Effector memory CD4-positive, alpha-beta T cell (primary cell): ENCODE results near the gene IFT80.
"Not testable (repeated sequence)": the region's sequence is repeated elsewhere in the genome, so short reads cannot be mapped to it uniquely, and the experiment has no call there.

Experiments
- DNase-seq, 3 donors: peaks; one replicate each; pipeline ENCODE4 v3.0.0-alpha.2; 2020
- H3K27ac ChIP-seq: 2 replicates; pipeline ENCODE4 v1.7.0; 2013; ENCODE audit warnings: mild to moderate bottlenecking, low read length, moderate library complexity; ENCODE audit not compliant: insufficient read depth, poor library complexity, severe bottlenecking
- H3K27me3 ChIP-seq: replicated peaks from 2 replicates; pipeline ENCODE4 v1.7.0; 2013; ENCODE audit warnings: mild to moderate bottlenecking, low read length; ENCODE audit not compliant: insufficient read depth, control insufficient read depth, poor library complexity, severe bottlenecking
- H3K36me3 ChIP-seq: 2 replicates; pipeline ENCODE4 v1.7.0; 2013; ENCODE audit warnings: mild to moderate bottlenecking, low read length, moderate library complexity; ENCODE audit not compliant: control insufficient read depth, insufficient read depth
- H3K4me1 ChIP-seq: 2 replicates; pipeline ENCODE4 v1.7.0; 2013; ENCODE audit warnings: low read length, mild to moderate bottlenecking; ENCODE audit not compliant: control insufficient read depth, insufficient read depth, poor library complexity, severe bottlenecking
- H3K4me3 ChIP-seq: 2 replicates; pipeline ENCODE4 v1.7.0; 2013; ENCODE audit warnings: low read length, low read depth, mild to moderate bottlenecking; ENCODE audit not compliant: insufficient read depth, poor library complexity, severe bottlenecking
- H3K9me3 ChIP-seq: 2 replicates; pipeline ENCODE4 v1.7.0; 2013; ENCODE audit warnings: mild to moderate bottlenecking, low read length, moderate library complexity; ENCODE audit not compliant: control insufficient read depth

IFT80 gene

DNA sequence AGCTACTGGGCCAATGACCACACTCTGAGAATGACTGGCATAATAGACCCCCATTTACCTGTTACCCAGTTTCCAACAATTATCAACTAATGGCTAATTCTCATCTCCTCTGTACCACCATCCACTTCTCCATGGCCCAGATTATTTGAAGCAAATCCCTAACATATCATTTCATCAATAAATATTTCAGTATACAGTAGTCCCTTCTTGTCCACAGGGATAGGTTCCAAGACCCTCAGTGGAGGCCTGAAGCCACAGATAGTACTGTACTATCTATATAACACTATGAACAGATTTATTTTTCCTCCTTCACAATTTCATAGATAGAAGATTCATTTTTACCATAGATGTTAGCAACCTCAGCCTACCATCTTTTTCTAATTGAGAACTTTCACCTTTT lies 68.3 kb downstream of the IFT80 start:
- Histone ChIP-seq H3K27me3 (no peaks in the 10 kb centered on the region), H3K4me3 (no peak overlapping the region), H3K4me1 (no peaks in the 10 kb centered on the region), H3K9me3 (no peaks in the 10 kb centered on the region), H3K27ac (no peak overlapping the region), H3K36me3 (no peaks in the 10 kb centered on the region)
- no peak for DNase-seq

DNA sequence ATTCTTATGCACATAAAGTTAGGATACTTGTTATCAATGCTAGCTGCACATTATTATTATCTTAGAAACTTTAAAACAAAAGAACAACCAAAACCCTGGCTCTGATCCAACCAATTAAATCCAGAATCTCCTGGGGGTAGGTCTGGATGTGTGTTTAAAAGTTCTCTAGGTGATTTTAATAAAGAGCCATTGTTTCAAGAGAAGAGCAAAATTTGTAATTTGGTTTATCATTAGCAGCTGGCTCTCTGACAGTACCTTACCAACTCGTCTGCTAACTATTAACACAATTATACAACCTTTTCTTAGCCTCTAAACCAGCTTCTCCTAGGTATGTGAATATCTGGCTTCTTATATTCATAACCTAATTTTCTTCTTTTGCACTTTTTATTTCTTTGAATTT lies 68.9 kb downstream of the IFT80 start:
- H3K4me3 ChIP-seq = no peak overlapping the region
- H3K27me3 ChIP-seq = no peaks in the 10 kb centered on the region
- no peak overlapping the region for H3K27ac ChIP-seq
- no peaks in the 10 kb centered on the region for H3K36me3 ChIP-seq
- DNase-seq = no peak
- H3K9me3 ChIP-seq = no peaks in the 10 kb centered on the region
- no peaks in the 10 kb centered on the region for H3K4me1 ChIP-seq

- not testable (repeated sequence) for H3K4me1 ChIP-seq, H3K4me3 ChIP-seq, H3K9me3 ChIP-seq, H3K27ac ChIP-seq, DNase-seq, H3K27me3 ChIP-seq, H3K36me3 ChIP-seq
Measured at GRCh38 chr3:160326286-160326685, 72.7 kb downstream of the IFT80 start.

DNA sequence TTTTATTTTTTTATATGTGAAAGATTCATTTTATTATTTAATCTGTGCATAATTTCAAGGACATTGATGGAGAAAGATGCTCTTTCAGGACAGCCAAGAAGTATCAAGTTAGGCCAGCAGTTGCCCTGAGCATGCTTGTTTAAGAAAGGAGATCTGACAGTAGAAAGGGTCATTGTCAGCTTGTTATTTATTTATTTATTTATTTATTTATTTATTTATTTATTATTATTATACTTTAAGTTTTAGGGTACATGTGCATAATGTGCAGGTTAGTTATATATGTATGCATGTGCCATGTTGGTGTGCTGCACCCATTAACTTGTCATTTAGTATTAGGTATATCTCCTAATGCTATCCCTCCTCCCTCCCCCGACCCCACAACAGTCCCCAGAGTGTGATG lies 77.2 kb downstream of the IFT80 start:
- H3K27me3 ChIP-seq, H3K36me3 ChIP-seq, H3K27ac ChIP-seq, DNase-seq, H3K4me1 ChIP-seq, H3K9me3 ChIP-seq, H3K4me3 ChIP-seq: not testable (repeated sequence)

DNA sequence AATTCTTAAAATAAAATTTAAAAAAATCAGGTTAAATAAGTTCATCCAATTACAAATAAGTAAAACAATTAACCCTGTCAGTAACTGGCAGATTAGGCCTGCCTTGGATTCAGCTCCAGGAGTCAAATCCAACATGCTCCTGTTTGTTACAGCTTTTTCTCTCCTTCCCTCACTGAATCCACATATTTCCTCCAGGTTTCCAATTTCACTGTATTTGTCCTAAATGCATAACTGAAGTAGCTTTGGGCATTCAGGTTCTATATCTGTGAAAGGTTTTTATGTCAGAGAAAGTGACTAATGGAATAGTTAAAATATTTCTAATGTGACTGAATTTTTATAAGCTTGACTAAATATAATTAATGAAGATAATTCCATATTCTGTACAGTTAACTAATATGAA lies 79.7 kb downstream of the IFT80 start:
- DNase-seq = no peak
- Histone ChIP-seq H3K27ac (no peak overlapping the region), H3K4me1 (no peaks in the 10 kb centered on the region), H3K9me3 (no peaks in the 10 kb centered on the region), H3K36me3 (no peaks in the 10 kb centered on the region), H3K4me3 (no peak overlapping the region), H3K27me3 (no peaks in the 10 kb centered on the region)

GRCh38 chr3:160314995-160315394 lies 84.0 kb downstream of the IFT80 start:
- no peak overlapping the region for H3K27ac ChIP-seq
- no peaks in the 10 kb centered on the region for H3K36me3 ChIP-seq

DNA sequence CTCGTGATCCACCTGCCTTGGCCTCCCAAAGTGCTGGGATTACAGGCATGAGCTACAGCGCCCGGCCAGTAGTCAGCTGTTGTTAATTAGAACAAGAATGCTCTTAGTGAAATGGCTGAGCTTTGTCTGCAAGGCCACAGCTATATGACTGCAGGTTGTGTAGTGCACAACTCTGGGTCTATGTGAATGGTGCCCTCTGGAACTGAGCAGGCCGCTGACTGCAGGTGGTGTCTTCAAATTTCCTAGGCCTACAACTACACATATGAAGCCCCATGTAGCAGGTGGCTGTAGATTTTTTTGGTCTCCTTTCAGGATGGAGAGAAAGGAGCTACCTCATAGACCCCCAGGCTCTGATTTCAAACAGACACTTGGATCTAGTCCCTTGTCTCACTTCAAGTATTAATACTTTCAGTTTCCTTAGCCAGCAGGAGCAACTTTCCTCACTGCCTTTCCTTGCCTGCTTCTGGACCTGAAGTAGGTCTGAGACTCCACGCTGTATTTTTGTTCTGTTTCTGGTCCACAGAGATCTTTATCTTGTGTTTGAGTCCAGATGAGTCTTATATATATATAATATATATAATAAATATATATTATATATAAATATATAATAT lies 86.9 kb downstream of the IFT80 start:
- no peaks in the 10 kb centered on the region for H3K4me1 ChIP-seq
- H3K27ac ChIP-seq = no peak overlapping the region
- H3K9me3 ChIP-seq = no peaks in the 10 kb centered on the region
- H3K36me3 ChIP-seq = no peaks in the 10 kb centered on the region
- DNase-seq = no peak
- no peaks in the 10 kb centered on the region for H3K27me3 ChIP-seq
- no peak overlapping the region for H3K4me3 ChIP-seq

More at GRCh38 chr3:160314995-160315394, 84.0 kb downstream of the IFT80 start:
- Histone ChIP-seq H3K27me3 (no peaks in the 10 kb centered on the region), H3K4me3 (no peak overlapping the region), H3K4me1 (no peaks in the 10 kb centered on the region), H3K9me3 (no peaks in the 10 kb centered on the region)
- DNase-seq = no peak

DNA sequence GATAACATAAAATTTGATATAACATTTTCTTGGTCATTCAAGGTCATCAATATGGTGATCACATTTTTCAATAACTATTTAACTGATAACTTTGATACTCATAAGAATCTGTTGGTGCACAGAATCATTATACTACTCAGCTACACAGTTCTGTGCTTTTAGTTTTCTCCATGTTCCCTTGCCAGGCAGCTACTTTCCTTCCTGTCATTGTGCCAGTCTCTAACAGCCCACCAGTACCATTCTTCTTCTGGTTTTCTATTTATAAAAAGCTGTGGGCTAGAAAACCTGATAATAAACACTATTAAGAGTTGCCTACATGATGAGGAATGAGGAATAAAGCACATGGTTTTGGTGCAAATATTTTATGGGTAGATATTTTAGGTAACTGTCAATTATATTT lies 96.2 kb downstream of the IFT80 start:
- H3K4me1 ChIP-seq = no peaks in the 10 kb centered on the region

GRCh38 chr3:160296591-160296990 lies 102.4 kb downstream of the IFT80 start:
- Histone ChIP-seq H3K27ac (no peak overlapping the region), H3K36me3 (no peaks in the 10 kb centered on the region), H3K27me3 (no peaks in the 10 kb centered on the region), H3K4me1 (no peaks in the 10 kb centered on the region), H3K9me3 (no peaks in the 10 kb centered on the region), H3K4me3 (no peak overlapping the region)
- no peak for DNase-seq

More for the DNA sequence above, 96.2 kb downstream of the IFT80 start:
- H3K4me3 ChIP-seq = no peak overlapping the region
- H3K36me3 ChIP-seq = peaks cover 10% of the 10 kb centered on the region
- DNase-seq = no peak
- H3K9me3 ChIP-seq = no peaks in the 10 kb centered on the region
- H3K27me3 ChIP-seq = no peaks in the 10 kb centered on the region
- no peak overlapping the region for H3K27ac ChIP-seq

DNA sequence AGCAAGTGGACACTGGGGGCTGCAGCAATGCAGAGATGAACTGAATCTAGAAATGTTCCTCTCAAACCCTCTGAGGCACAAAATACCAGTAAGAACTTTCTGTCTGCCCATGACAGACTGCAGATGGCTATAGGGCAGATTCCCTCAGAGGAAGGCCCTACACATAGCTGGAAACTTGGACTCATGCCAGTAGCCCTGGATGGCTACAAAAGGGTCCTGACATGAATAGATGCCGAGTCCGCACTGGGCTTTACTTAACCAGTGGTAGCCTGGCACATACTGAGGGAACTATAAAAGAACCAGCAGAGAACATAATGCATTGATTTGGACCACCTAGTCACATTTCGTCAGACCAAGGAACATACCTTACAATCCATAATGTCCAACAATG lies 107.1 kb downstream of the IFT80 start:
- no peak overlapping the region for H3K4me3 ChIP-seq
- H3K27me3 ChIP-seq = no peaks in the 10 kb centered on the region
- no peak for DNase-seq

More for the DNA sequence above, 107.1 kb downstream of the IFT80 start:
- H3K27ac ChIP-seq = no peak overlapping the region
- H3K9me3 ChIP-seq = no peaks in the 10 kb centered on the region
- H3K4me1 ChIP-seq = no peaks in the 10 kb centered on the region
- no peaks in the 10 kb centered on the region for H3K36me3 ChIP-seq
